GM19043 (cell line): ENCODE data around the gene SUPT3H.

Experiments used
- ATAC-seq: cut with Tn5 transposase; IDR thresholded peaks from one replicate; pipeline ENCODE4 v1.9.1; 2021; ENCODE audit warnings: low read depth; ENCODE audit not compliant: unreplicated experiment

Gene SUPT3H

GRCh38 chr6:44780161-44780560 lies 597.6 kb downstream of the SUPT3H start:
- no peak for ATAC-seq

- ATAC-seq: peak; percentile 64
Measured at GRCh38 chr6:44779130-44779826, 598.5 kb downstream of the SUPT3H start.
